PC-3 (cell line): ENCODE results near the gene HNMT.

Source experiments
- EZH2 ChIP-seq: fragments of 300-600 bp; sonication (generic); IDR thresholded peaks from one replicate; pipeline ENCODE4 v1.6.1; 2017; ENCODE audit warnings: antibody characterized with exemption, mild to moderate bottlenecking, low read length; ENCODE audit not compliant: unreplicated experiment
- TF ChIP-seq, protein P1 (sequence below): fragments of 300-600 bp; sonication (generic); conservative IDR thresholded peaks from 2 replicates; pipeline ENCODE4 v1.5.1; 2017; ENCODE audit warnings: antibody characterized with exemption, low read depth, mild to moderate bottlenecking, low read length

DNA sequence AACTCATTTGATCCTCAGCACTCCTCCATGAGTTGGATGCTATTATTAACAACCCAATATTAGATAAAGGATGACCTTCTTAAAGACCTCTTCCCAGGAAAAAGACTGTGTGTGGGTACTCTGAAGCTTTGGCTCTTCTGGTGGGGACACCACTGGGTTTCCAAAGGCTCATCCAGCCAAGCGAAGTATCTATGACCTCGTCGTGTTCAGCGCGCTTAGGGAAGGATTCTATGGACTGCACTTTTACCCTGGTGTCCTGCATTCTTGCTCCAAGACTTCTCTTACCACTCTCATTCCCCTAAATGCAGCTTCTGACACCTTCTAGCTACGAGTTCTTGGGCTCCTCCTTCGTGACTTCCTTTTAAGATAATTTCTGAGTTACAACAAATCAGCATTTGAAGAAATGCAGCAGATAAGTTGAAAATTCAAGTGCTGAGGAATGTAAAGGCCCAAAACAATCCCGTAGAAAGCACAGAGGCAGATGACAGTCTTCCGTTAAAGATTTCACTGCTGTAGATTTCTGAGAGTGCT lies 673 bp upstream of the HNMT start:
- TF ChIP-seq, protein P1, sequence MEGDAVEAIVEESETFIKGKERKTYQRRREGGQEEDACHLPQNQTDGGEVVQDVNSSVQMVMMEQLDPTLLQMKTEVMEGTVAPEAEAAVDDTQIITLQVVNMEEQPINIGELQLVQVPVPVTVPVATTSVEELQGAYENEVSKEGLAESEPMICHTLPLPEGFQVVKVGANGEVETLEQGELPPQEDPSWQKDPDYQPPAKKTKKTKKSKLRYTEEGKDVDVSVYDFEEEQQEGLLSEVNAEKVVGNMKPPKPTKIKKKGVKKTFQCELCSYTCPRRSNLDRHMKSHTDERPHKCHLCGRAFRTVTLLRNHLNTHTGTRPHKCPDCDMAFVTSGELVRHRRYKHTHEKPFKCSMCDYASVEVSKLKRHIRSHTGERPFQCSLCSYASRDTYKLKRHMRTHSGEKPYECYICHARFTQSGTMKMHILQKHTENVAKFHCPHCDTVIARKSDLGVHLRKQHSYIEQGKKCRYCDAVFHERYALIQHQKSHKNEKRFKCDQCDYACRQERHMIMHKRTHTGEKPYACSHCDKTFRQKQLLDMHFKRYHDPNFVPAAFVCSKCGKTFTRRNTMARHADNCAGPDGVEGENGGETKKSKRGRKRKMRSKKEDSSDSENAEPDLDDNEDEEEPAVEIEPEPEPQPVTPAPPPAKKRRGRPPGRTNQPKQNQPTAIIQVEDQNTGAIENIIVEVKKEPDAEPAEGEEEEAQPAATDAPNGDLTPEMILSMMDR: no peak
- no peak for TF ChIP-seq EZH2
